OCI-LY3 (cell line): ENCODE data around the gene ZNF506.

Experiments
- CTCF ChIP-seq: fragments of 200-600, 300-600 bp; sonication (generic); IDR thresholded peaks from 2 replicates; pipeline ENCODE4 v1.5.1; 2014; ENCODE audit warnings: antibody characterized with exemption, low read length, low read depth
- EZH2phosphoT487 ChIP-seq: fragments of 200-600 bp; shearing (Covaris generic); IDR thresholded peaks from 2 replicates; pipeline ENCODE4 v1.6.1; 2018; ENCODE audit warnings: antibody characterized with exemption, mixed run types, low read depth

DNA sequence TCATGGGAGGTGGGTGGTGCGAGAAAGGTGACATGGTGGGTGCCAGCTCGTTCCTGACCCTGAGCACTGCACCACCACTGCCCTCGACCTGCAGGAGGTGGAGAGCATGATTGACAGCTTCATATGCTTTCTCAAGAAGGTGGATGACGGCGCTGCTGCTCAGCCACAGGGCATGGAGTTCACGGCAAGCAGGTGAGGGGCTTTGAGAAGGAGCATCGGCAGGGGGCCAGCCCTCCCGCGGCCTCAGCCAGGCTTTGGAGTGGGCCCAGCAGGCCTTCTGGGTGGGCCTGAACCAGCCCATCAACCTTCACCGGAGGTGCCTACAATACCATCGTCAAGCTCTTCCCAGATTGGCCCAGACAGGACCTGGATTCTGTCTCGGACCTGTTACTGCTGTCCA lies 69.7 kb downstream of the ZNF506 start:
- TF ChIP-seq CTCF (no peak), EZH2phosphoT487 (no peak)
